Activated gamma-delta T cell (primary cell): Measurements from ENCODE around the gene PKDREJ.
"Not testable (repeated sequence)": the region's sequence is repeated elsewhere in the genome, so short reads cannot be mapped to it uniquely, and the experiment has no call there.

ENCODE experiments used
- DNase-seq: peaks from one replicate; lab custom pipeline; 2025; lab: John Stamatoyannopoulos, UW

The PKDREJ gene

GRCh38 chr22:46264520-46264919 lies 1.4 kb upstream of the PKDREJ start:
- not testable (repeated sequence) for DNase-seq

- peak; percentile 30 for DNase-seq
Measured at GRCh38 chr22:46262449-46263215, 511 bp downstream of the PKDREJ start.

- DNase-seq = no peak
Measured at GRCh38 chr22:46260038-46260437, 3.1 kb downstream of the PKDREJ start.

GRCh38 chr22:46259374-46259773 lies 3.8 kb downstream of the PKDREJ start:
- DNase-seq = no peak

- no peak for DNase-seq
Measured at GRCh38 chr22:46256358-46256958, 6.7 kb downstream of the PKDREJ start.

GRCh38 chr22:46251816-46252380 lies 11.2 kb downstream of the PKDREJ start:
- no peak for DNase-seq

- no peak for DNase-seq
Measured at GRCh38 chr22:46251266-46251665, 11.9 kb downstream of the PKDREJ start.

- no peak for DNase-seq
Measured at GRCh38 chr22:46250783-46251125, 12.4 kb downstream of the PKDREJ start.

- DNase-seq = peak; percentile 92
Measured at GRCh38 chr22:46250035-46250782, 12.9 kb downstream of the PKDREJ start, which contains the start of gene CDPF1. TSS of gene CDPF1 (minus strand) at chr22:46250293. CDS start at chr22:46248284, 2,009 bp downstream.

GRCh38 chr22:46247443-46247975 lies 15.6 kb downstream of the PKDREJ start:
- DNase-seq = no peak

GRCh38 chr22:46246178-46246577 lies 17.0 kb downstream of the PKDREJ start:
- DNase-seq = no peak

GRCh38 chr22:46245511-46245910 lies 17.6 kb downstream of the PKDREJ start:
- DNase-seq = no peak

- no peak for DNase-seq
Measured at GRCh38 chr22:46244771-46245170, 18.4 kb downstream of the PKDREJ start.

GRCh38 chr22:46242076-46242475 lies 21.1 kb downstream of the PKDREJ start:
- no peak for DNase-seq

GRCh38 chr22:46241396-46242007 lies 21.6 kb downstream of the PKDREJ start:
- DNase-seq = no peak

- no peak for DNase-seq
Measured at GRCh38 chr22:46240907-46241306, 22.2 kb downstream of the PKDREJ start.

- no peak for DNase-seq
Measured at GRCh38 chr22:46240506-46240905, 22.6 kb downstream of the PKDREJ start.

GRCh38 chr22:46240073-46240472 lies 23.1 kb downstream of the PKDREJ start:
- no peak for DNase-seq

GRCh38 chr22:46239261-46240048 lies 23.7 kb downstream of the PKDREJ start:
- DNase-seq = no peak

- DNase-seq = no peak
Measured at GRCh38 chr22:46238541-46238940, 24.6 kb downstream of the PKDREJ start.
